Endothelial cell of umbilical vein (primary cell): ENCODE results near the gene MT1H. TPM values are rescaled to one million over a fixed set of nuclear protein-coding genes. Genes with fewer than 3 reads are reported as not detected.

Source experiments
- BruUV-seq: library from RNA; stranded (reverse); fragments of 400-500 nt; replicated peaks from 2 replicates; lab custom pipeline; 2021; lab: Mats Ljungman, UMichigan
- CTCF ChIA-PET: fragments of 300-600, 350-600 bp; sonication (Branson Sonifier 250); formaldehyde crosslinking; loops from one replicate; lab custom pipeline; 2021; ENCODE audit warnings: antibody characterized with exemption, inconsistent platforms; lab: Charles Lee
- POLR2A ChIA-PET: fragments of 300-600, 350-600 bp; sonication (Branson Sonifier 250); formaldehyde crosslinking; loops from one replicate; lab custom pipeline; 2021; ENCODE audit warnings: antibody characterized with exemption, inconsistent platforms; lab: Charles Lee
- DNase-seq: peaks from one replicate; pipeline ENCODE4 v3.0.0-alpha.2; 2011; ENCODE audit warnings: low read depth, low spot score
- FAIRE-seq: peaks from 2 replicates; lab custom pipeline; 2011; peaks lifted over from hg19 to GRCh38; lab: Jason Lieb, UNC
- H2AFZ ChIP-seq: 2 replicates; pipeline ENCODE4 v1.6.0; 2012; ENCODE audit warnings: low read depth, low read length, control low read depth, inconsistent platforms
- H3K27ac ChIP-seq: 2 replicates; pipeline ENCODE4 v1.5.1; 2011; ENCODE audit warnings: low read depth, mild to moderate bottlenecking, control low read depth, low read length, moderate library complexity; ENCODE audit not compliant: insufficient read depth
- H3K27me3 ChIP-seq, 2 experiments: 2 replicates each; pipeline versions ENCODE4 v1.6.0 to v1.6.1; 2011; ENCODE audit warnings: low read length in 2 of 2, mixed read lengths in 1 of 2; ENCODE audit not compliant: control insufficient read depth in 2 of 2, insufficient read depth in 2 of 2
- H3K36me3 ChIP-seq, 2 experiments: 2 replicates in 1 of 2; 3 replicates in 1 of 2; pipeline ENCODE4 v1.5.1; 2011; ENCODE audit warnings: low read length in 2 of 2, mild to moderate bottlenecking in 1 of 2, moderate library complexity in 1 of 2; ENCODE audit not compliant: control insufficient read depth in 2 of 2, insufficient read depth in 2 of 2; ENCODE audit errors: extremely low read depth in 1 of 2
- H3K4me1 ChIP-seq: 3 replicates; pipeline ENCODE4 v1.5.1; 2011; ENCODE audit warnings: mild to moderate bottlenecking, low read length; ENCODE audit not compliant: control insufficient read depth, insufficient read depth; ENCODE audit errors: extremely low read depth
- H3K4me2 ChIP-seq: 2 replicates; pipeline ENCODE4 v1.6.1; 2011; ENCODE audit warnings: low read length, control low read depth, mixed read lengths; ENCODE audit not compliant: insufficient read depth
- H3K4me3 ChIP-seq, 3 experiments: fragments of 200-600 bp in 1 of 3; sonication (generic), shearing (Covaris generic) in 1 of 3; replicated peaks in 1 of 3; 2 replicates each; pipeline ENCODE4 v1.5.1; 2011 to 2016; ENCODE audit warnings: control low read depth in 3 of 3, low read length in 3 of 3, mild to moderate bottlenecking in 2 of 3, inconsistent platforms in 1 of 3, low read depth in 1 of 3, moderate library complexity in 1 of 3; ENCODE audit not compliant: insufficient read depth in 1 of 3
- H3K79me2 ChIP-seq: 2 replicates; pipeline ENCODE4 v1.6.0; 2012; ENCODE audit warnings: low read length, inconsistent platforms; ENCODE audit not compliant: control insufficient read depth, insufficient read depth
- H3K9ac ChIP-seq: replicated peaks from 2 replicates; pipeline ENCODE3; 2011; ENCODE audit warnings: low read length, control low read depth; ENCODE audit not compliant: insufficient read depth; ENCODE audit errors: extremely low read depth
- H3K9me1 ChIP-seq: replicated peaks from 3 replicates; pipeline ENCODE4 v1.6.0; 2011; ENCODE audit warnings: mild to moderate bottlenecking, low read length; ENCODE audit not compliant: control insufficient read depth, insufficient read depth; ENCODE audit errors: extremely low read depth
- H3K9me3 ChIP-seq: replicated peaks from 2 replicates; pipeline ENCODE4 v1.5.1; 2012; ENCODE audit warnings: low read length, inconsistent platforms; ENCODE audit not compliant: control insufficient read depth, insufficient read depth
- H4K20me1 ChIP-seq: replicated peaks from 2 replicates; pipeline ENCODE3; 2011; ENCODE audit warnings: mild to moderate bottlenecking, low read length; ENCODE audit not compliant: control insufficient read depth, insufficient read depth; ENCODE audit errors: extremely low read depth
- CTCF ChIP-seq, 2 donors: IDR thresholded peaks; 1 replicate in 1 of 2; 2 replicates in 1 of 2; pipeline ENCODE4 v1.5.1; 2011; ENCODE audit warnings: low read length in 2 of 2, mild to moderate bottlenecking in 2 of 2, moderate library complexity in 2 of 2, control low read depth in 1 of 2, inconsistent platforms in 1 of 2, low read depth in 1 of 2; ENCODE audit not compliant: insufficient read depth in 1 of 2; ENCODE audit errors: extremely low read depth in 1 of 2
- EZH2 ChIP-seq: IDR thresholded peaks from 2 replicates; pipeline ENCODE4 v1.6.1; 2012; ENCODE audit warnings: borderline replicate concordance, low read depth, mild to moderate bottlenecking, moderate library complexity, low read length, inconsistent platforms; ENCODE audit not compliant: severe bottlenecking
- FOS ChIP-seq: IDR thresholded peaks from 2 replicates; pipeline ENCODE4 v1.6.1; 2011; ENCODE audit warnings: mild to moderate bottlenecking, low read length, moderate library complexity, borderline replicate concordance; ENCODE audit not compliant: insufficient read depth
- GATA2 ChIP-seq: IDR thresholded peaks from 2 replicates; pipeline ENCODE4 v1.7.0; 2011; ENCODE audit warnings: low read depth, mild to moderate bottlenecking, moderate library complexity, mixed read lengths, low read length; ENCODE audit not compliant: insufficient read length, insufficient read depth
- JUN ChIP-seq: IDR thresholded peaks from 2 replicates; pipeline ENCODE4 v1.6.1; 2011; ENCODE audit warnings: borderline replicate concordance, low read depth; ENCODE audit not compliant: insufficient read length, insufficient read depth
- MYC ChIP-seq: IDR thresholded peaks from one replicate; pipeline ENCODE4 v1.6.1; 2011; ENCODE audit warnings: mild to moderate bottlenecking, low read depth, low read length
- POLR2A ChIP-seq: IDR thresholded peaks from 2 replicates; pipeline ENCODE4 v1.6.1; 2012; ENCODE audit warnings: low read depth, mild to moderate bottlenecking, control low read depth, low read length
- POLR2AphosphoS5 ChIP-seq: IDR thresholded peaks from 2 replicates; pipeline ENCODE4 v1.6.1; 2012; ENCODE audit warnings: low read depth, mild to moderate bottlenecking, control low read depth, low read length, moderate library complexity; ENCODE audit not compliant: insufficient read depth
- dilution Hi-C: fragments of 300-500 bp; cut with MboI; formaldehyde crosslinking; loops from one replicate; pipeline ENCODE4 v1.15.0; 2019; ENCODE audit warnings: low sequenced_read_pairs; ENCODE audit not compliant: extremely low pct_ligation_motif_present
- intact Hi-C: fragments of 100-400 bp; cut with micrococcal nuclease; formaldehyde crosslinking; loops from one replicate; pipeline ENCODE4 v1.10.0; 2022
- polyA plus RNA-seq, 4 experiments: library from polyadenylated mRNA; depleted of rRNA in 3 of 4; stranded (reverse) in 3 of 4; unstranded in 1 of 4; fragments of >200 nt; gene quantifications; 2 replicates each; pipeline versions ENCODE4 v1.2.1 to v1.2.3, GENCODE V29; 2011 to 2012; ENCODE audit warnings: missing spikeins in 1 of 4
- total RNA-seq: library from RNA; stranded (reverse); gene quantifications from 2 replicates; pipeline ENCODE4 v1.2.3, GENCODE V29; 2021
- TF ChIP-seq, protein P1 (sequence below): IDR thresholded peaks from 2 replicates; pipeline ENCODE4 v1.6.1; 2011; ENCODE audit not compliant: insufficient read depth, insufficient read length

The MT1H gene
- total and polyA plus RNA-seq, 2 donors (not counting 3 experiments of a cell fraction or from before 2014, with no cell fraction given): not detected

DNA sequence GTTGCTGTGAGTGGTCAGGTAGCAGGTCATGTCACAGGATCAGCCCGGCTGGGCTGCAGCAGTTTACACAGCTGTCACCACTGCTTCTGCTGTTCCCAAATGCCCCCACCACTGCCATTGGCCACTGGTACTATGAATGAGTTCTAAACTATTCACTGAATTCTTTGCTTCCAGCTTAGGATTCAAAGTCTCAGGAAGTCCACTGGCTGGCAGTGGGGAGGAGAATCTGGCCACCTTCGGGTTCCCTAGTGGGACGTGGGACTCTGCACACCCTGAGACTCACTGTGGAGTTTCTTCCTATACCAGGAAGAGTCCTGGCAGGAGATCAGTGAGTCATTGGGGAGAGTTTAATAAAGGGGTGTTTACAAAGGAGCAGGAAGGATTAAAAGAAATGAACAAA is 19.6 kb downstream of the MT1H start:
- intact Hi-C loops: no loop called here
- no peaks in the 10 kb centered on the region for H4K20me1 ChIP-seq
- ChIA-PET CTCF (interaction anchor here (0.8 to 1.7 kb wide), 2 partner anchors 13 to 46 kb away, joined by 5 read pairs; no protein-coding TSS in a partner anchor), POLR2A (no interaction called here)
- TF ChIP-seq EZH2 (no peak), JUN (no peak), POLR2AphosphoS5 (no peak), MYC (no peak), POLR2A (no peak), FOS (no peak), CTCF (IDR thresholded peaks at IDR 0.05; ENCODE audit: extremely low read depth in 1 of 2, insufficient read depth in 1 of 2, low read depth in 1 of 2, low read length in 2 of 2) (no peak), GATA2 (no peak)
- TF ChIP-seq, protein P1, sequence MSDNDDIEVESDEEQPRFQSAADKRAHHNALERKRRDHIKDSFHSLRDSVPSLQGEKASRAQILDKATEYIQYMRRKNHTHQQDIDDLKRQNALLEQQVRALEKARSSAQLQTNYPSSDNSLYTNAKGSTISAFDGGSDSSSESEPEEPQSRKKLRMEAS: no peak
- H3K27me3 ChIP-seq: no peaks in the 10 kb centered on the region
- H3K4me2 ChIP-seq: no peak overlapping the region
- dilution Hi-C loops: no loop called here
- H2AFZ ChIP-seq: no peak overlapping the region
- no peaks in the 10 kb centered on the region for H3K4me1 ChIP-seq
- no peak overlapping the region for H3K9ac ChIP-seq
- no peak for DNase-seq
- no peaks in the 10 kb centered on the region for H3K79me2 ChIP-seq
- no peak overlapping the region for H3K27ac ChIP-seq
- H3K36me3 ChIP-seq: no peaks in the 10 kb centered on the region
- no TSS peak for BruUV-seq
- no peaks in the 10 kb centered on the region for H3K9me1 ChIP-seq
- H3K4me3 ChIP-seq: no peak overlapping the region
- H3K9me3 ChIP-seq: no peaks in the 10 kb centered on the region
- FAIRE-seq: no peak
